IPS-18a (cell line): ENCODE data around the gene MAD1L1.

Experiments used
- H3K27ac ChIP-seq: one replicate; pipeline ENCODE4 v1.5.1; 2013; ENCODE audit warnings: low read length
- H3K27me3 ChIP-seq: one replicate; pipeline ENCODE4 v1.6.1; 2013; ENCODE audit warnings: mild to moderate bottlenecking, low read length; ENCODE audit not compliant: control insufficient read depth, insufficient read depth
- H3K36me3 ChIP-seq: one replicate; pipeline ENCODE4 v1.6.1; 2013; ENCODE audit warnings: low read depth, low read length; ENCODE audit not compliant: control insufficient read depth
- H3K4me1 ChIP-seq: one replicate; pipeline ENCODE4 v1.6.1; 2013; ENCODE audit warnings: low read depth, low read length; ENCODE audit not compliant: control insufficient read depth
- H3K4me3 ChIP-seq: one replicate; pipeline ENCODE4 v1.5.1; 2013; ENCODE audit warnings: low read length
- H3K9ac ChIP-seq: one replicate; pipeline ENCODE4 v1.6.1; 2013; ENCODE audit warnings: mild to moderate bottlenecking, low read length, moderate library complexity
- H3K9me3 ChIP-seq: one replicate; pipeline ENCODE4 v1.6.1; 2013; ENCODE audit warnings: low read depth, low read length; ENCODE audit not compliant: control insufficient read depth

The MAD1L1 gene

GRCh38 chr7:2132243-2132642 is 100.5 kb downstream of the MAD1L1 start:
- no peak overlapping the region for H3K27ac ChIP-seq
- no peak overlapping the region for H3K4me3 ChIP-seq
- H3K9ac ChIP-seq, result no peak overlapping the region
- H3K27me3 ChIP-seq, result no peaks in the 10 kb centered on the region
- no peaks in the 10 kb centered on the region for H3K4me1 ChIP-seq
- no peaks in the 10 kb centered on the region for H3K9me3 ChIP-seq
- H3K36me3 ChIP-seq, result no peaks in the 10 kb centered on the region

GRCh38 chr7:2131800-2132199 is 100.9 kb downstream of the MAD1L1 start:
- Histone ChIP-seq H3K4me1 (no peaks in the 10 kb centered on the region), H3K4me3 (no peak overlapping the region), H3K27me3 (no peaks in the 10 kb centered on the region), H3K36me3 (no peaks in the 10 kb centered on the region), H3K9ac (no peak overlapping the region), H3K27ac (no peak overlapping the region), H3K9me3 (no peaks in the 10 kb centered on the region)

- H3K27me3 ChIP-seq, result no peaks in the 10 kb centered on the region
- H3K27ac ChIP-seq, result no peak overlapping the region
- no peaks in the 10 kb centered on the region for H3K4me1 ChIP-seq
- no peak overlapping the region for H3K4me3 ChIP-seq
- no peak overlapping the region for H3K9ac ChIP-seq
- H3K9me3 ChIP-seq, result no peaks in the 10 kb centered on the region
- H3K36me3 ChIP-seq, result no peaks in the 10 kb centered on the region
Measured at GRCh38 chr7:2131341-2131740, 101.4 kb downstream of the MAD1L1 start.

GRCh38 chr7:2130096-2130375 is 102.7 kb downstream of the MAD1L1 start:
- H3K4me1 ChIP-seq, result no peaks in the 10 kb centered on the region
- H3K4me3 ChIP-seq, result no peak overlapping the region
- H3K27ac ChIP-seq, result no peak overlapping the region
- no peaks in the 10 kb centered on the region for H3K27me3 ChIP-seq
- no peak overlapping the region for H3K9ac ChIP-seq
- no peaks in the 10 kb centered on the region for H3K36me3 ChIP-seq
- no peaks in the 10 kb centered on the region for H3K9me3 ChIP-seq

GRCh38 chr7:2129323-2130095 is 103.2 kb downstream of the MAD1L1 start:
- Histone ChIP-seq H3K9ac (no peak overlapping the region), H3K27ac (no peak overlapping the region), H3K4me3 (no peak overlapping the region)

GRCh38 chr7:2128601-2129322 is 104.0 kb downstream of the MAD1L1 start:
- Histone ChIP-seq H3K27me3 (no peaks in the 10 kb centered on the region), H3K27ac (no peak overlapping the region), H3K9me3 (no peaks in the 10 kb centered on the region), H3K9ac (no peak overlapping the region), H3K4me1 (no peaks in the 10 kb centered on the region), H3K4me3 (no peak overlapping the region), H3K36me3 (no peaks in the 10 kb centered on the region)

More at GRCh38 chr7:2129323-2130095, 103.2 kb downstream of the MAD1L1 start:
- Histone ChIP-seq H3K4me1 (no peaks in the 10 kb centered on the region), H3K27me3 (no peaks in the 10 kb centered on the region), H3K36me3 (no peaks in the 10 kb centered on the region), H3K9me3 (no peaks in the 10 kb centered on the region)

- no peak overlapping the region for H3K27ac ChIP-seq
- no peaks in the 10 kb centered on the region for H3K4me1 ChIP-seq
- H3K36me3 ChIP-seq, result no peaks in the 10 kb centered on the region
- no peaks in the 10 kb centered on the region for H3K27me3 ChIP-seq
- no peak overlapping the region for H3K9ac ChIP-seq
- H3K4me3 ChIP-seq, result no peak overlapping the region
- no peaks in the 10 kb centered on the region for H3K9me3 ChIP-seq
Measured at GRCh38 chr7:2126621-2127020, 106.1 kb downstream of the MAD1L1 start.

GRCh38 chr7:2125931-2126330 is 106.8 kb downstream of the MAD1L1 start:
- Histone ChIP-seq H3K4me1 (no peaks in the 10 kb centered on the region), H3K27ac (no peak overlapping the region), H3K9ac (no peak overlapping the region)

GRCh38 chr7:2124604-2125345 is 108.0 kb downstream of the MAD1L1 start:
- H3K4me3 ChIP-seq, result no peak overlapping the region
- H3K36me3 ChIP-seq, result no peaks in the 10 kb centered on the region
- no peak overlapping the region for H3K27ac ChIP-seq
- no peaks in the 10 kb centered on the region for H3K4me1 ChIP-seq
- H3K9me3 ChIP-seq, result no peaks in the 10 kb centered on the region
- H3K9ac ChIP-seq, result no peak overlapping the region
- H3K27me3 ChIP-seq, result no peaks in the 10 kb centered on the region

More at GRCh38 chr7:2125931-2126330, 106.8 kb downstream of the MAD1L1 start:
- Histone ChIP-seq H3K27me3 (no peaks in the 10 kb centered on the region), H3K9me3 (no peaks in the 10 kb centered on the region), H3K4me3 (no peak overlapping the region), H3K36me3 (no peaks in the 10 kb centered on the region)

GRCh38 chr7:2123916-2124315 is 108.8 kb downstream of the MAD1L1 start:
- Histone ChIP-seq H3K9me3 (no peaks in the 10 kb centered on the region), H3K36me3 (no peaks in the 10 kb centered on the region), H3K9ac (no peak overlapping the region), H3K4me1 (no peaks in the 10 kb centered on the region), H3K27me3 (no peaks in the 10 kb centered on the region), H3K4me3 (no peak overlapping the region), H3K27ac (no peak overlapping the region)

GRCh38 chr7:2123360-2123759 is 109.4 kb downstream of the MAD1L1 start:
- no peaks in the 10 kb centered on the region for H3K27me3 ChIP-seq
- H3K4me3 ChIP-seq, result no peak overlapping the region
- H3K4me1 ChIP-seq, result no peaks in the 10 kb centered on the region
- no peaks in the 10 kb centered on the region for H3K36me3 ChIP-seq
- no peaks in the 10 kb centered on the region for H3K9me3 ChIP-seq
- no peak overlapping the region for H3K9ac ChIP-seq
- H3K27ac ChIP-seq, result no peak overlapping the region
